ENCODE data around the gene EEF2KMT. TPM values are rescaled to one million over a fixed set of nuclear protein-coding genes. Genes with fewer than 3 reads are reported as not detected.
"Not testable (repeated sequence)": the region's sequence is repeated elsewhere in the genome, so short reads cannot be mapped to it uniquely, and the experiment has no call there.

The EEF2KMT gene
- total RNA-seq, 2 donors from 2014 or later: 10.6 to 18.8 TPM

DNA sequence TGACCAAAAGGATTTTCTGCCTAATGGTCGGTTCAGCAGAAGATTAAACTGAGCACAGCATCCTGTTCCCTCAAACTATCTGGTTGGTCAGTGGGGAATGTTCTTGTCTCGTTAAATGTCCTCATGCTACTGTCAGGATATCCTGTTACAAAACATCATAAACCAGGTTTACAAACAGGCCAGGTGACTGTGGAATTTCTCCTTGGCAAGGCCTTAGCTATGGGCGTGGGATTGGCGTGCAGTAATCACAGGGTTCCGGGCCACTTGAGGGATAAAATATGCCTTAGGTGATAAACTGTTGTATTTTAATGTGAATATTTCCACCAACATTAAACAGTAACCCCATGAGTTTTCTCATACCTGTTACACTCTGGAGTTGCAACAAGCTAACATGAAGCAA, 7.4 kb upstream of the EEF2KMT start:
- not testable (repeated sequence) for H3K36me3 Mint-ChIP-seq; H3K4me3 Mint-ChIP-seq; ATAC-seq; H3K4me1 Mint-ChIP-seq (ENCODE audit: low read depth in 2 of 2); DNase-seq (ENCODE audit: low spot score); H3K9me3 Mint-ChIP-seq; H3K27me3 Mint-ChIP-seq; H3K27ac Mint-ChIP-seq

DNA sequence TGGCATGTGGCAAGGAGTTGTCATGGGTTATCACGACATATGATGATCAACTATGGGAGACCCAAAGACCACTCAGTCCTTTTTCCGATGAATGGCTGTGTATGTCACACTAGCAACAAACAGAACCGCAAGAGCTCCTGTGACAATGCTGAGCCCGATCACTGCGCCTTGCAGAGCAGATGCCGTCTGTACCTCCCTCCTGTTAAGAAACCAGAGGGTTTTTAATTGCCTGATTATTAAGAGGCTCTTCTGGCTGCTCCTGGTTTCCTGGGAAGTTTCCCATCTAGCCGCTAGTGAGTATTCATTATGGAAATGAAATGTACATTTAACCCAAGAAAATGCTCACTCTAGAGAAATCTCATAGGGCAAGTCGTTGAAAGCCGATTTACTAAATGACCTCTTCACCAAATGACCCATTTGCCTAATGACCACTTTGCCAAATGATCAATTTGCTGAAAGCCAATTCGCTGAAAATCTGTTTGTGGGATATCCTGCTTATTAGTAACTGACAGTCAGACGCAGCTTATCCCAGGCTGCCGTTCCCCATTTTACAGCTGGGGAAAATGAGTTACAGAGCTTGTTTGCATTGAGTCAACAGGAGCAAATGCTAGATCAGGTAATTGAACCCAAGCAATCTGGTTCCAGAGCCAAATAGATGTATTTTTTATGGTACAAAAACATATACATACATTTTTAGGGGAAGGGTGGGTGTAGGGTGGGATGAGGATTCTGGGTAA, 5.9 kb upstream of the EEF2KMT start:
- not testable (repeated sequence) for ATAC-seq; H3K36me3 Mint-ChIP-seq; H3K4me3 Mint-ChIP-seq; H3K27me3 Mint-ChIP-seq; DNase-seq (ENCODE audit: low spot score); H3K4me1 Mint-ChIP-seq (ENCODE audit: low read depth in 2 of 2); H3K9me3 Mint-ChIP-seq; H3K27ac Mint-ChIP-seq

DNA sequence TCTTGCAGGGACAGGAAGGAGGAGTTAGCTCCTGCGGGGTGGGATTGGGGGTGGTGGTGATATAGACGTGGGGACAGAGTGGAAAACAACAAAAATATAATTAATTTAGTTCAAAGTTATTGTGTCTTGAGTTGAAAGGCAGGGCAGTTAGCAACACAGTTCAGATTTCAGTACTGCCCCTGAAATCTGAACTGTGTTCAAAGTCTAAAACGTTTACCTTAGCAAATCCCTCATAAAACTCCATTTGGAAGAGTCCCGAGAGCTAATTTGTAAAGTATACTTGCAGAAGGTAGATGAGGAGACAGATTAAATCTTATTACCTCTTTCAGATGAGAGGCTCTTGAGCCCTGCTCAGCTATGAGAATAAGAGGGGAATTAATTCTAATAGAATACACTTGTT, 1.6 kb upstream of the EEF2KMT start:
- ATAC-seq; H3K9me3 Mint-ChIP-seq; DNase-seq (ENCODE audit: low spot score); H3K4me3 Mint-ChIP-seq; H3K27me3 Mint-ChIP-seq; H3K36me3 Mint-ChIP-seq: not testable (repeated sequence)
- Mint-ChIP-seq H3K27ac (peak overlapping the region in 1 of 2 donors; percentile 82), H3K4me1 (ENCODE audit: low read depth in 2 of 2) (peaks cover 11 to 12% of the 10 kb centered on the region in 2 donors)

DNA sequence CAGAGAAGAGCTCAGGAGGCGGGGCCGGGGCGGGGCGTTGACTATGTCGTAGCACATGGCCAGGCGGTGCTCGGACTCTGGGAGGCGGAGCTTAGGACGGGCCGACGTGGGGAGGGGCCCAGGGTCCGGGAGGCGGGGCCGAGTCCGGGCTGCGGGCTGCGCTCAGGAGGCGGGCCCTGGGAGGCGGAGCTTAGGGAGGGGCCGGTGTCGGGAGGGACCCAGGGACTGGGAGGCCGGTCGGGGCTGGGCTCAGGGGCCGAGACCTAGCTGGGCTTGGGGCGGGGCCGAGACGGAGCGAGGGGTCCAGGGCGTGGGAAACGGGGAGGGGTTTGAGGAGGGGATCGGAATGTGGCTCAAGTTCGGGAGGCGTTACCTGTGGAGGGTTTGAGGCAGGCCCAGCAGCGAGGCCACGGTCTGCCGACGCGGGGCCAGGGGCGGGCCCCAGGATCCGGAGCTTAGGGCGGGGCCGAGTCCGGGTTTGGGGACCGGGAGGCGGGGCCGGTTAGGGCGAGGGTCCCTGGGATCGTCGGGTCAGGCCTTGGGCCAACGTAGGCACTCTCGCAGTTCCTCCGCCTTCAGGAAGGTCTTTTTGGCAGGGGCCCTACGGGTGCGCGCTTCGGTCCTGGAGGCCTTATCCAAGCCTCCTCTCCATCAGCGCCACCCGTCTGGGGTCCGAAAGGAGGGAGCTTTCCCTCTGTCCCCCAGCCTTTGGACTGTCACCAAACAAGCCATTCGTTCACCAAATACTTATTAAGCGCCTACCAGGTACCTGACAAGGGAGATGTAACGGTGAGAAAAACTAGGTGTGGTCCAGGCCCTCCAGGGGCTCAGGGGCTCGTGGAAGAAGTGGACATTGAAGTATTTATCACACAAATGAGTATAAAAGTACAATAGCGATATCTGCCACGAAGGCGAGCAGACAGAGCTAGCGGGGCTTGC, 895 bp upstream of the EEF2KMT start:
- H3K36me3 Mint-ChIP-seq, H3K9me3 Mint-ChIP-seq, H3K27me3 Mint-ChIP-seq: not testable (repeated sequence)
- H3K4me3 Mint-ChIP-seq: peak overlapping the region; percentile 90
- peaks cover 11 to 12% of the 10 kb centered on the region in 2 donors for H3K4me1 Mint-ChIP-seq (ENCODE audit: low read depth in 2 of 2)
- ATAC-seq (peak; percentile 79 to 84), DNase-seq (ENCODE audit: low spot score) (peak; percentile 76)
- peak overlapping the region; percentile 77 to 82 for H3K27ac Mint-ChIP-seq

DNA sequence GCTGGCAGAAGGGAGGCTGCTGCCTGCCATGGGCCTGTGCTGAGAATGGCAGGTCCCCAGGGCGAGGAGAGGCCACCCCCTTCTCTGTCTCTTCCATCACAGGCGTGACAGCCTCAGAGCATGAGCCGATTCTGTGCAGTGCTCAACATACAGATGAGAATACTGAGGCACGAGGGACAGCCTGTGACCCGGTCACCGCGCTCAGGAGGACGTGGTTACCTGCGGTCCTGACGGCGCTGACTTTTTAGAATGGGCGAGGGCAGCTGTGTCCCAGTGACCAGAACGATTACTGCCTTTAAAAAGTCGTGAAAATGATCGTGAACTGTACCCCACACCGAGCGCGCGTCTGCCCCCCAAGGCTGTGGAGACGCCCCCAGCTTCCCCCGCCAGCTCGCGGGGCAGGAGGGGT, 530 bp downstream of the EEF2KMT start:
- not testable (repeated sequence) for H3K9me3 Mint-ChIP-seq; ATAC-seq; H3K27me3 Mint-ChIP-seq; DNase-seq (ENCODE audit: low spot score); H3K36me3 Mint-ChIP-seq
- Mint-ChIP-seq H3K27ac (peak overlapping the region; percentile 77 to 85), H3K4me1 (ENCODE audit: low read depth in 2 of 2) (peaks cover 14 to 15% of the 10 kb centered on the region in 2 donors), H3K4me3 (peak overlapping the region; percentile 90)

DNA sequence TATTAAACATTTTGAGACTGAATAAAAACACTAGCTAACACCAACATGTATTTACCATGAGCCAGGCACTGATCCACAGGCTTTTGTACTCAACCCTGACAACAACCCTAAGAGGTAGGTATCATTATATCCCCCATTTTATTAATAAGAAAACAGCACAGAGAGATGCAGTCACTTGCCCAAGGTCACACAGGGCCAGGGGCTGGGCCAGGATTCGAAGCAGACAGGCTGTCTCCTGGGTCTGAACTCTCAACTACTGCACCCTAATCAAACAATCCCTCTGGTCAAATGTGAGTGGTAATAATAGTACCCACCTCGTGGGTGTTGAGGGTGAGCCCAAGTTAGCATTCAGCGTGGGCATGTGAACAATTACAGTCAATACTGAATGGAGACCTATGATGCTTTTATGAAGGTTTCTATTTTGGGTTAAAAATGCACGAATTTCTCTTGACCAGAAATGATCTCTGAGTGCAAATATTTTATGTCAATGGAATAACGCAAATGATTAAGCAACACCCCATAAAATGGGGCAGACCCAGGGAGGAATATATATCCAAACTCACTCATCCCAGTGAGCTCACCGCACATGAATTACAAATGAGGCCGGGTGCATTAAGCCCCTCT, 1.0 kb downstream of the EEF2KMT start:
- not testable (repeated sequence) for H3K27me3 Mint-ChIP-seq; DNase-seq (ENCODE audit: low spot score); H3K9me3 Mint-ChIP-seq; H3K36me3 Mint-ChIP-seq; ATAC-seq
- H3K4me3 Mint-ChIP-seq: peak overlapping the region; percentile 90
- H3K4me1 Mint-ChIP-seq (ENCODE audit: low read depth in 2 of 2): peaks cover 17 to 18% of the 10 kb centered on the region in 2 donors
- H3K27ac Mint-ChIP-seq: peak overlapping the region; percentile 77 to 85

DNA sequence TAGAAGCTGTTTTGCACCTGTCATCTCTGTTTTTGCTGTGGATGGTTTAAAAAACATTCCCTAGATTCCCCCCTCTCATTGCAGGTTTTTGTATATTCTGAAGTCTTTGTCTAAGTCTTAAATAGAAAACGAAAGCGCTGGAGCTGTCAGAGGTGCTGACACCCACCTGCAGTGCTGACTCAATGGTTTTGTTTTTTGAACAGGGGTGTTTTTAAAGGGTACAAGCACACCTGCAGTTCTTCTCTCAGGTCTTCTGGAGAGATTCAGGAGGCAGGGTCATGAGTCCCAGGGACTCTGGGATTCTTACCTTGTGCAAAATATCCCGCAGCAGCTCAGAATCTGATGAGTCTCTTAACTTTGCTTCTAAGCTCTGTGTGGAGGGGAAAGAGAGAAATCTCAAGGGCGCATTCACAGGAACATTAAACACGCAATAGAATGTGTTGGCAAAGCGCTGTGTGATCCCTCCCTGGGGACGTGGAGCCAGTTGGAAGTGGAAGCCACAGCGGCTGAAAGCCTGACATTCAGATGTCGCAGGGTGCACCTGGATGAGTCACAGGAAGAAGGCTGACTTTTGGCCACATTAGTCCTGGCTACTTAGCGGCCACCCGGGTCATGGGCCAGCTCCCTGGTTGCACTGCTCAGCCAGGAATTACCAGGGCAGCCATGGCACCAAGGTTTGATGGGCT, 2.3 kb downstream of the EEF2KMT start:
- not testable (repeated sequence) for H3K27ac Mint-ChIP-seq; H3K36me3 Mint-ChIP-seq; H3K27me3 Mint-ChIP-seq; ATAC-seq; DNase-seq (ENCODE audit: low spot score); H3K4me3 Mint-ChIP-seq; H3K9me3 Mint-ChIP-seq
- H3K4me1 Mint-ChIP-seq (ENCODE audit: low read depth in 2 of 2): peaks cover 17 to 18% of the 10 kb centered on the region in 2 donors

DNA sequence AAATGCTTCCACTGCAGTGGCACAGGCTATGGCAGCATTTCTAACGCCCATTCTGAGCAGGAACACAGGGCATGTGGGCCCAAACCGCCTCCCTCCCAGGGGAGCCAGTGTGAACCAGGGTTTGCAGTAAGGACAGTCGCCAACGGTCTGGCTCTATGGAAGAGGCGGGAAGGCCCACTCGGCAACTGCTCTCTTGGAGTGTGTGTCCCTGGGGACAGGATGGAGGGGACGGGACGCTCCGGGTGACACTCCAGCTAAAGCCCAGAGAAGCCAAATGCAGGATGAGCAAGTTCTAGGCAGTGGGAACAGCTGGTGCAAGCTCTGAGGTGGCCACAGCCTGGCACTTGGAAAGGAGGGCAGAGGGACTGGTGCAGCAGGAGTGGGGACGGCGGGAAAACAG, 3.8 kb downstream of the EEF2KMT start:
- not testable (repeated sequence) for H3K27ac Mint-ChIP-seq; ATAC-seq; H3K4me3 Mint-ChIP-seq; H3K9me3 Mint-ChIP-seq; H3K27me3 Mint-ChIP-seq; H3K36me3 Mint-ChIP-seq; DNase-seq (ENCODE audit: low spot score)
- H3K4me1 Mint-ChIP-seq (ENCODE audit: low read depth in 2 of 2): peaks cover 16 to 17% of the 10 kb centered on the region in 2 donors

DNA sequence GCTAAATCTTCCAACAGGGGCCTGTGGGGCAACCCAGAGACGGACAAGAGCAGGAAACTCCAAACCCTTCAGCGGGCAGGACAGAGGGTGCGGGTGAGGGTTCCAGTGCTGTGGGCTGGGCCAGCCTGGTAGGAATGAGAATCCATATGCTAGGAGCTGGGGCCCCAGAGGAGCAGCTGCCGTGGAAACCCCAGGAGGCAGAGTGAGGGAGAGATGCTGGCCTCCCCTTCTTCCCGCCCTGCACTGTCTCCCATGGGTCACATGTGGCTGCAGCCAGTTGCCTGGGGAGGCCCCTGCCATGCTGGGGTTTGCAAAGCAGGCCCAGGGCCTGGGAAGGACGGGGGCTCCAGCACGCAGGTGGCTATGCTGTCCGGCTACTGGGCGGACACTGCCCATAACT, 4.5 kb downstream of the EEF2KMT start:
- H3K4me3 Mint-ChIP-seq; ATAC-seq; H3K36me3 Mint-ChIP-seq; H3K9me3 Mint-ChIP-seq; DNase-seq (ENCODE audit: low spot score); H3K27me3 Mint-ChIP-seq; H3K27ac Mint-ChIP-seq: not testable (repeated sequence)
- peaks cover 15 to 17% of the 10 kb centered on the region in 2 donors for H3K4me1 Mint-ChIP-seq (ENCODE audit: low read depth in 2 of 2)

DNA sequence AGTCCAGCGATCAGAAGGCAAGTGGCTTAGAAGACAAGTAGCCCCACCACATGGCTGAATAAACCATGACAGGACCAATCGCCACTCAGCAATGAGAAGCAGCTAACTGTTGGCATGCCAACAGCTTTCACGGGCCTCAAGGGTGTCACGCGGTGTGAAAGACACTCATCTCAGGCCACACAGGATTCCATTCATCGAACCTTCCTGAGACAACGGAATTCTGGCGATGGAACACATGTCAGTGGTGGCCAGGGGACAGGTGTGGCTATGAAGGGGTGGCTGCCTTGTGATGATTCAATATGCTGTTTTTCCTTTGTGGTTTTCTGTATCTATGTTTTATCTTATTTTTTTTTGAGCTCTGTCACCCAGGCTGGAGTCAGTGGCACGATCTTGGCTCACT, 7.0 kb downstream of the EEF2KMT start:
- H3K27me3 Mint-ChIP-seq; H3K27ac Mint-ChIP-seq; H3K9me3 Mint-ChIP-seq; H3K4me3 Mint-ChIP-seq; ATAC-seq; H3K4me1 Mint-ChIP-seq (ENCODE audit: low read depth in 2 of 2); DNase-seq (ENCODE audit: low spot score); H3K36me3 Mint-ChIP-seq: not testable (repeated sequence)

DNA sequence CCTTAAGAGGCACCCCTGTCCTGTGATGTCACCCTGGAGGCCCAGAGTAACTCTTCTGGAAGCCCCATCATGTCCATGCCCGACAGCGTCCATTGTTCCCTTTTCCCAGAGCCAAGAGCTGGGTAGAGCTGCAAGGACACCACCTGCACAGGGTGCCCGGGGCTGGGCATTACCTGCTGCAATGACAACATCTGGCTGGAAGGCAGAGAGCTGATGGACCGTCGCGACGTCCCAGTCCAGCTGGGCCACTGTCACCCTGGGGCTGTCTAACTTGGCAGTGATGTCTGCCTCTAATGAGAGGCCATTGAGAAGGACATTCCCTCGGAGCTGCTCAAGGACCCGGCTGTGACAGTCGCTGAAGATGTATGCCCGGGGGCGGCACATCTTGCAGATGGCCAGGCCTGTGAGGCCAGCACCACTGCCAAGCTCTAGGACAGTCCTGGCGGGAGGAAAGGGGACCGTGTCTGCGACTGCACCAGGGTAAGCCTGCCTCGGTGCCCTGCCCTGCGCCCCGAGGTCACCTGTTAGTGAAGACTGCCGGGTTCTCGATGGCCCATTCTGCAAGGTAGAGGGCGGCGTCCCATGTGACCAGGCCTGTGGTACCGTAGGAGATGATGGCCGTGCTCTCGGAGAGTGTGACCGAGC, 7.6 kb downstream of the EEF2KMT start:
- H3K4me3 Mint-ChIP-seq; H3K27me3 Mint-ChIP-seq; H3K9me3 Mint-ChIP-seq; DNase-seq (ENCODE audit: low spot score); H3K27ac Mint-ChIP-seq; H3K36me3 Mint-ChIP-seq; H3K4me1 Mint-ChIP-seq (ENCODE audit: low read depth in 2 of 2); ATAC-seq: not testable (repeated sequence)

DNA sequence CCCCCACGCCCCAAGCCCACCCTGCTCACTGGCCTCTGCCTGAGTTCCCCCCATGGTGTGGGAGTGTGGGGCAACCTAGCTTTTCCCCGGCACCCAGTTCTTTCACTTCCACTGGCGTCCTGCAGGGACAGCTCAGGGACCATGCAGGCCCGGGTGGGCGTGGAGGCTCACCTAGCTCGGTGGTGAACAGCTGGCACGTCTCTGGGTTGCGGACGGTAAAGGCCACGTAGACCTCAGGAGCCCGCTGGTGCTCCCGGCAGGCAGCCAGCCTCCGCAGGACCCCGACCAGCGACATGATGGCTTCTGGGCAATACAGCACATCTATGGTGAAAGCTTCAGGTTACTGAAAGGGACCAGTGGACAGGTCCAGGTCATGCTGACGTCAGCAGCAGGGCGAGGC, 8.7 kb downstream of the EEF2KMT start:
- ATAC-seq; H3K4me1 Mint-ChIP-seq (ENCODE audit: low read depth in 2 of 2); H3K27ac Mint-ChIP-seq; H3K36me3 Mint-ChIP-seq; H3K9me3 Mint-ChIP-seq; H3K4me3 Mint-ChIP-seq; H3K27me3 Mint-ChIP-seq; DNase-seq (ENCODE audit: low spot score): not testable (repeated sequence)

Data from natural killer cell treated with Interleukin-12 subunit alpha and Interleukin-12 subunit beta and Interleukin-15 and Interleukin-18, amount 100 ng/mL, for 72 hours (primary cell).